HFFc6 (cell line): ENCODE data around the gene HSPA12B. TPM values are rescaled to one million over a fixed set of nuclear protein-coding genes. Genes with fewer than 3 reads are reported as not detected.

Source experiments
- DNase-seq: peaks from one replicate; pipeline ENCODE4 v3.0.0-alpha.2; 2018
- H3K27ac Mint-ChIP-seq: 2 replicates; pipeline ENCODE4 v1.8.0; 2020; ENCODE audit warnings: mild to moderate bottlenecking, mixed read lengths
- H3K27me3 Mint-ChIP-seq: 2 replicates; pipeline ENCODE4 v1.8.0; 2021; ENCODE audit warnings: mild to moderate bottlenecking, moderate library complexity, mixed read lengths; ENCODE audit not compliant: insufficient read depth
- H3K36me3 Mint-ChIP-seq: 2 replicates; pipeline ENCODE4 v1.8.0; 2021; ENCODE audit warnings: low read depth, mixed read lengths
- H3K4me1 Mint-ChIP-seq: 2 replicates; pipeline ENCODE4 v1.8.0; 2020; ENCODE audit warnings: low read depth, mixed read lengths
- H3K4me3 Mint-ChIP-seq: 2 replicates; pipeline ENCODE4 v1.8.0; 2020; ENCODE audit warnings: mild to moderate bottlenecking, moderate library complexity, mixed read lengths
- H3K9me3 Mint-ChIP-seq: 2 replicates; pipeline ENCODE4 v1.8.0; 2020; ENCODE audit warnings: mild to moderate bottlenecking, mixed read lengths
- total RNA-seq, 6 experiments: library from RNA; stranded (reverse); fragmentation: NEBNext Ultra II Directional; extraction: Animal tissue kit (Norgen Biotek cat#: 25700); gene quantifications; 2 replicates in 1 of 6; 3 replicates in 5 of 6; pipeline ENCODE4 v1.2.3, GENCODE V29; 2021
- TF ChIP-seq, protein P1 (sequence below): fragments of 200-600 bp; sonication (generic); IDR thresholded peaks from 2 replicates; pipeline ENCODE4 v1.5.0; 2021; ENCODE audit warnings: antibody characterized with exemption, mild to moderate bottlenecking

Gene HSPA12B
- total RNA-seq, 6 experiments from 2014 or later = not detected

DNA sequence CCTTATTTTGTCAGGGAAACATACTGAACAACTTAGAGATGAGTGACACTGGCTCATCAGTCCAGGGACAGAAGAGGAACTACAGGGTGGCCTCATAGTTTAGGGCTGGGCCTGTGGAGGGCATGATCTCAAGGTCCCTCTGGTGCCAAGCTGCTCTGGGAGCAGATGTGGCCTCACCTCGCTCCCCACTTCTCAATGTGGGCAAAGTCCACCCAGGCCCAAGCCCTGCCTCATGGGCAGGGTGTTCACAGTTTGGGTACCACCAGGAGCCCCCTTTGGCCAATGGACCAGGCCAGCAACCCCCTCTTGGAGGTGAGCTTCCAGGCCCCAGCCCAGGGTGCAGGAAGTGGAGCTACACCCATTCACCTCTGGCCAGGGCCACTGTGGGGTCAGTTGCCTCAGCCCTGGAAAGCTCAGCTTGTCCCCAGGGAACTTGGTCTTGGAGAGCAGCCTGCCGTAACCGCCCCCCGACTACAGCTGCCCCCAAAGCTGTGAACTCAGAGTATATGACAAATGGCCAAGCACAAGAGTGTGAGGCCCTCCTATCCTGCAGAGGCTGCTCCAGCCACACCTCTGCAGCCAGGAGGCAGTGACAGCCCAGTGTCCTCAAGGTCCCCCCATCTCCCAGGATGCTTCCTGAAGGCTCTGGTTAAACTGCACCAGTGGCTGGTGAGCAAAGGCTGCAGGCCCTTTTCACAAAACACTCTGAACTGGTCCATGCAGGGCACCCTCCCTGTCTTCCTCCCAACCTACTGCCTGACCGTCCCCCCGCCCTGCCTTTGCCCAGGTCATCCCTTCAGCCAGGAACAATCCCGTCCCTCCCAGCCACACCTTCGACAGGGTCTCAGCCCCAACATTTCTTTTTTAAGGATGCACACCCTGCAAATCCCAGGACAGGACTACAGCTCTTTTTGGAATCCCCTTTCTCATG lies 31.5 kb downstream of the HSPA12B start:
- H3K27ac Mint-ChIP-seq = no peak overlapping the region
- TF ChIP-seq, protein P1, sequence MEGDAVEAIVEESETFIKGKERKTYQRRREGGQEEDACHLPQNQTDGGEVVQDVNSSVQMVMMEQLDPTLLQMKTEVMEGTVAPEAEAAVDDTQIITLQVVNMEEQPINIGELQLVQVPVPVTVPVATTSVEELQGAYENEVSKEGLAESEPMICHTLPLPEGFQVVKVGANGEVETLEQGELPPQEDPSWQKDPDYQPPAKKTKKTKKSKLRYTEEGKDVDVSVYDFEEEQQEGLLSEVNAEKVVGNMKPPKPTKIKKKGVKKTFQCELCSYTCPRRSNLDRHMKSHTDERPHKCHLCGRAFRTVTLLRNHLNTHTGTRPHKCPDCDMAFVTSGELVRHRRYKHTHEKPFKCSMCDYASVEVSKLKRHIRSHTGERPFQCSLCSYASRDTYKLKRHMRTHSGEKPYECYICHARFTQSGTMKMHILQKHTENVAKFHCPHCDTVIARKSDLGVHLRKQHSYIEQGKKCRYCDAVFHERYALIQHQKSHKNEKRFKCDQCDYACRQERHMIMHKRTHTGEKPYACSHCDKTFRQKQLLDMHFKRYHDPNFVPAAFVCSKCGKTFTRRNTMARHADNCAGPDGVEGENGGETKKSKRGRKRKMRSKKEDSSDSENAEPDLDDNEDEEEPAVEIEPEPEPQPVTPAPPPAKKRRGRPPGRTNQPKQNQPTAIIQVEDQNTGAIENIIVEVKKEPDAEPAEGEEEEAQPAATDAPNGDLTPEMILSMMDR = no peak
- no peaks in the 10 kb centered on the region for H3K27me3 Mint-ChIP-seq
- no peaks in the 10 kb centered on the region for H3K9me3 Mint-ChIP-seq
- peaks cover 50% of the 10 kb centered on the region for H3K4me1 Mint-ChIP-seq
- peaks cover 4% of the 10 kb centered on the region; the same call in 1 of the 2 replicates for H3K36me3 Mint-ChIP-seq
- no peak overlapping the region for H3K4me3 Mint-ChIP-seq
- DNase-seq = no peak

DNA sequence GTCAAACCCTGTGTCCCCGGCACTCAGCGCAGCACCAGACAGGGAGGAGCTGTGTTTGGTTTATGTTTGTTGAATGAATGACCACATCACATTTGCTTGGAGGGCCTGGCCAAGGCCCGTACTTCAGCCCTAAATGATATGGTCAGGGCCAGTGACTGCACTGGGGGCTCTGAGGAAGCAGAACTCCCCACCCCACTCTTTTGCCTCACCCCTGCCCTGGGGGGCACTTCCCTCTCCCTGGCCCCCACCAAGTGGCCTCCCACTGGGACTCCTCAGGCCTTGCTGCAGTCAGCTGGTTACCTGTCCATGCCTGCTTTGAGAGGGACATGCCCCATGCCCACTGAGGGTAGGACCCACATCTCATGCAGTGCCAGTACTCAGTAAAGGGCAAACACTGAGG lies 32.2 kb downstream of the HSPA12B start:
- Mint-ChIP-seq H3K4me1 (peaks cover 57% of the 10 kb centered on the region), H3K36me3 (peaks cover 4% of the 10 kb centered on the region; the same call in 1 of the 2 replicates), H3K27ac (no peak overlapping the region), H3K9me3 (no peaks in the 10 kb centered on the region), H3K27me3 (no peaks in the 10 kb centered on the region), H3K4me3 (no peak overlapping the region)
- DNase-seq = no peak
- TF ChIP-seq, protein P1 = no peak

DNA sequence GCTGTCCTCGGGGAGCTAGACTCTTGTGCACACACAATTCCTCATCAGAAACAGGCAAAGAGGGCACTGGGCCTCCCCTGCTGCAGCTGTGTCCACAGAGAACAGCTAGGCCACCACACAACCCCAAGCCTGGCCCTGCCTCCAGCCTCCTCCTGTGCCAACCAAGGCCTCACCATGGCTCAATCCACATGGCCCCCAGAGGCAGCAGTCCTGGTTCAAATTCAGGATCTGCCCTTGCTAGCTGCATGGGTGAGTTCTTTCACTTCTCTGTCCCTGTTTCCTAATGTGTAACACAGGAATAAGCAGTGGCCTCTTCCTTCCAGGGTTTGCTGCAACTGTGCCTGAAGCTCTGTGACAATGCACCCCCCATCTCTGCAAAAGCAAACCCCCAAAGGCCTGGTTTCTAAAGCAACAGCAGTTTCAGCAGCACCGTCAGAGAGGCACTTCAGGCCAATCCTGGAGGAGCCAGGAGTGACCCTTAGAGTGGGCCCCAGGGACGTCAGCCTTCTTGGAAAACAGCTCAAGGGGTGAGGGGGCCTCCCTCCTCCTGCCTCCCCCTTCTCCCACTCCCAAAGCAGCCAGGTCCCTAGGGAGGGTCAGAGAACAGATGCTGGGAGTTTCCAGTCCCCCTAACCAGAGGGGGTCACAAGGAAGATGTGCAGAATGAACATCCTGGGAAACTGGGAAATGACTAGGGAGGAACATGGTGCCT lies 32.8 kb downstream of the HSPA12B start:
- TF ChIP-seq, protein P1 = no peak
- no peak for DNase-seq
- Mint-ChIP-seq H3K4me1 (peaks cover 58% of the 10 kb centered on the region), H3K27ac (no peak overlapping the region), H3K4me3 (no peak overlapping the region), H3K9me3 (no peaks in the 10 kb centered on the region), H3K36me3 (peaks cover 4% of the 10 kb centered on the region; the same call in 1 of the 2 replicates), H3K27me3 (no peaks in the 10 kb centered on the region)

DNA sequence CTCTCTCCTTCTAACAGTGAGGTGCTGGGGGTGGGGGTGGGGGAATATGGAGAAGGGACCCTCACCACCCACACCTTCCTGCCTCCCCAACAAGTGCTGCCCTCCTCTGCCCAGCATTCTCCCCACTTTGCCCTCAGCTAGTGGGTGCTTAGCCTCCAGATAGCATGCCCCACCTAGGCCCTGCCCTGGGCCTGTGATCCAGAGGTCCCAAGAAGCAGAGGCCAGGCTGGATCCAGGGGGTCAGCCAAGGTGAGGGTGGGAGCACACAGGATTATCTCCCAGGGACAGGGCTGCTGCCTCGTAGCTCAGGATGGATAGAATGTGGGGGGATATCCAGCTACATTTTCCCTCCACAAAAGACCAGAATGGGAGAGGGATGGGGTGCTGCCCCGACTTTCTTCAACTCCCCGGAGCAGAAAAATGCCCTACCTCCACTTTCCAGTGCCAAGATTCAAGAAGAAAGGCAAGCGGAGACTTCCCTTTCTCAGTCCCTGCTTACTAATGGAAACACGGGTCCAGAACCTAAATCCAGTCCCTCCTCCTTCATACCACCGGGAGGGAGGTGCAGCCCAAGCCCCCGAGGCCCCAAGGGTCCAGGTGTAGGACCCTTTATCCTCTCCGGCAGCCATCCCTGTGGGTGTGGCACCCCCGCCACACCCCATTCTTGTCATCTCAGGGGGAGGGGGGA lies 34.1 kb downstream of the HSPA12B start:
- peak overlapping the region; percentile 45 for H3K27ac Mint-ChIP-seq
- no peaks in the 10 kb centered on the region for H3K9me3 Mint-ChIP-seq
- DNase-seq = no peak
- no peaks in the 10 kb centered on the region for H3K27me3 Mint-ChIP-seq
- TF ChIP-seq, protein P1 = no peak
- peaks cover 4% of the 10 kb centered on the region; the same call in 1 of the 2 replicates for H3K36me3 Mint-ChIP-seq
- peaks cover 46% of the 10 kb centered on the region for H3K4me1 Mint-ChIP-seq
- peak overlapping the region; percentile 92 for H3K4me3 Mint-ChIP-seq

DNA sequence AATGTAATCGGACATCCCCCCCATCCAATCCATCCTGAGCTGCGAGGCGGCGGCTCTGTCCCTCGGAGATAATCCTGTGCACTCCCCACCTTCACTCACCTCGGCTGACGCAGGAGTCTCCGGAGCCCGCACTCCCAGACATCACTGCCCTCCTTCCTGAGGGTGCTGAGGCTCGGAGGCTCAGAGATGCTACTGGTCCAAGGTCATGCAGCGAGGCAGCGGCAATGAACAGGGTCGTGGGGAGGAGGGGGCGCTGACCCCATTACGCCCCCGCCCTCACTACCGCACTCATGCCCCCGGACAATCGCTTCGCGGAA lies 34.6 kb downstream of the HSPA12B start:
- no peaks in the 10 kb centered on the region for H3K9me3 Mint-ChIP-seq
- DNase-seq = no peak
- TF ChIP-seq, protein P1 = no peak
- peak overlapping the region; percentile 92 for H3K4me3 Mint-ChIP-seq
- H3K27me3 Mint-ChIP-seq = no peaks in the 10 kb centered on the region
- H3K4me1 Mint-ChIP-seq = peaks cover 41% of the 10 kb centered on the region
- H3K36me3 Mint-ChIP-seq = peaks cover 4% of the 10 kb centered on the region; the same call in 1 of the 2 replicates
- H3K27ac Mint-ChIP-seq = peak overlapping the region; percentile 45; the same call in 1 of the 2 replicates
